Measurements from ENCODE around the gene THSD7B.
"Not testable (repeated sequence)": the region's sequence is repeated elsewhere in the genome, so short reads cannot be mapped to it uniquely, and the experiment has no call there.

The THSD7B gene

DNA sequence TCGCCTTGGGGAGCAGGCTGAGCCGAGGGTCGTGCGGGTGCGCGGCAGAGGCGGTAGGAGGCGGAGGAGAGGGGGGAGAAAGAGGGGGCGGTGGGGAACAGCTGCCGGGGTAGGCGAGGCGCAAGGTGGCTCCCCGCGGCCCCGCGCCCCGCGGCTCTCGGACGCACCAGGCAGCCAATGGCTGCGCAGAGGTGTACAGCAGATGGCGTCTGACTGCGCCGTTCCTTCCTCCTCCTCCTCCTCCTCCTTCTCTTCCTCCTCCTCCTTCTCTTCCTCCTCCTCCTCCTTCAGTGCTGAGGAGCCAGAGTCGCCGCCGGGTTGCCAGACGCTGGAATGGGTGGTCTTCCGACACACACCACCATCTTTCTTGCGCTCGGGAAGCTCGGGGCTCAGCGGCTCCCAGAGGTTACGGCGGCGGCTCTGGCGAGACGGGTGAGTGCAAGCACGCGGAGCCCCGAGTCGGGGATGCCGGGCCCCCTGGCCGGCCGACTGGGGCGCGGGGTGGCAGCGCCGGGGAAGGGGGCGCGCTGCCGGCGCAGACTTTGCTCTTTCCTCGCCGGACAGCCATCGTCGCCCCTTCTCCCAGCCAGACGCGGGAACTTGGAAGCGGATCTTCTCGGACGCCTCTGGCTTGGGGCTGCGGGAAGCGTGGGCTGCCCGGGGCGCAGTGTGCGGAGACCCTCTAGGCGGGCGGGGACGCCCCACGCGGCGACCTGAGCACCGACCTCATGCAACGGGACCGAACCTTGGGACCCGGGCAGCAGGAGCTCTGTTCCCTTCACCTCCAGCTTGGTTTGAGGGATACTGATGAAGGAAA, at the start of gene THSD7B:
Gene THSD7B (plus strand): TSS at position 290 of the 817 bp plus-strand sequence. CDS start 116,634 bp downstream, outside the sequence.
- peak within 1 kb of the TSS; percentile 65 for H3K4me3 ChIP-seq (ENCODE audit: low read depth, low read length)

- no peak overlapping the region for H3K4me3 ChIP-seq (ENCODE audit: low read depth, low read length)
Measured at GRCh38 chr2:136718273-136718672, 47.1 kb upstream of the THSD7B start.

DNA sequence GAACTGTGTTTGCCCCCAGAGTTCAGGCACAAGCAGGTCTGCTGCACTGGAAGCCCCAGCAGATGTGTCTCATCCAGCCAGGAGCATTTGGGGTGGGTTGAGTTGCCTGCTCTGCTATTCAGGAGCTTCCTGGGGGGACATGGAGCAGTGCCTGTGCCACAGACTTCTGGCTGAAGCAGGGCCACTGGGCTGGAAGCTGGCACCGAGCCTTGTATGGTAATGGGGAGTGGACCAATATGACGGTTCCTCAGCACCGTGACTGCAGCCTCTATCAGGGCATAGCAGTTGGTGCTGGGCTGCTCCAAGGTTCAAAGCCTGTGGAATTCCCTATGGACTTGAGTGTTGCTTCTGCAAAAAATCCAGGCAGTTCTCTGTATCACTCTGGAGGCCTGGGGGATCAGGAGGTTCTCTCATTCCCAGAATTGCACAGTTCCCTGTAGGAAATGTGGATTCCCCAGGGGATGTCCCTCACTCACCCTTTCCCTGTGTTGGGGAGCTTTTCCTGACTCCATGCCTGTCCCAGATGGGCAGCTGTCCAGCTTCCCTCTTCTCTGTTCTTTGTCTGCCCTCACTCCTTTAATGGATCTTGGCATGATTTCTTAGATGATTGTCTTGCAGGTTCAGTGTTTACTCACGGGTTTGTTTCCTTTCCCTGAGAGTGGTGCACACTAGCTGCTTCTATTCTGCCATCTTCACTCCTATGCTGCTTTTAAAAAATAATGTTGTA, 37.2 kb upstream of the THSD7B start:
- no peak overlapping the region for H3K4me3 ChIP-seq (ENCODE audit: low read depth, low read length)

GRCh38 chr2:136736236-136736635, 29.1 kb upstream of the THSD7B start:
- no peak overlapping the region for H3K4me3 ChIP-seq (ENCODE audit: low read depth, low read length)

DNA sequence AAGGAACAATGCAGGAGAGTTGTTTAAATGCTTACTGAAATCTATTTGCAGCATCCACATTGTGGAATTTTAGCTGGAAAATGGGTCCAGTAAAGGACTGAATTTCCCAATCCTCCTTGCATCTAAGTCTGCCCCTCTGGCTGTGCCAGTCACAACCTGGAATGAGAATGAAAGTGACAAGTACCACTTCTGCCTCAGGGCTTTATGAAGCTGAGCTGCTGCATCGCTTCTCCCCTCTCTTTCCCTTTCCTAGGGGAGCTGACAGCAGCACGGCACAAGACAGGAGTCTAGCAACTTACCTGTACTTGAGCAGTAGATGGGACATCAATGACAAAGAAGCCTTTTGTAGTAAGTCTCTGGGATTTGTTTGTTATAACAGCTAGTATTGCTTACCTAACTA, 27.3 kb upstream of the THSD7B start:
- no peak overlapping the region for H3K4me3 ChIP-seq (ENCODE audit: low read depth, low read length)

GRCh38 chr2:136741471-136741870, 23.9 kb upstream of the THSD7B start:
- H3K4me3 ChIP-seq (ENCODE audit: low read depth, low read length), result no peak overlapping the region

- H3K4me3 ChIP-seq (ENCODE audit: low read depth, low read length), result no peak overlapping the region
Measured at GRCh38 chr2:136750065-136750464, 15.3 kb upstream of the THSD7B start.

GRCh38 chr2:136751406-136751805, 13.9 kb upstream of the THSD7B start:
- H3K4me3 ChIP-seq (ENCODE audit: low read depth, low read length), result no peak overlapping the region

DNA sequence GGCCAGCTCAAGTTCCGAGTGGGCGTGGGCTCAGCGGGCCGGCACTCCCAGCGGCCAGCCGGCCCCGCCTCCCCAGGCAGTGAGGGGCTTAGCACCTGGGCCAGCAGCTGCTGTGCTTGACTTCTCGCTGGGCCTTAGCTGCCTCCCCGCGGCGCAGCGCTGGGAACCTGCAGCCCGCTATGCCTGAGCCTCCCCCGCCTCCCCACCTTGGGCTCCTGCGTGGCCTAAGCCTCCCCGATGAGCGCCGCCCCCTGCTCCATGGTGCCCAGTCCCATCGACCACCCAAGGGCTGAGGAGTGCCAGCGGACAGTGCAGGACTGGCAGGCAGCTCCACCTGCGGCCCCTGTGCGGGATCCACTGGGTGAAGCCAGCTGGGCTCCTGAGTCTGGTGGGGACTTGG, 6.8 kb upstream of the THSD7B start:
- H3K4me3 ChIP-seq (ENCODE audit: low read depth, low read length), result not testable (repeated sequence)

DNA sequence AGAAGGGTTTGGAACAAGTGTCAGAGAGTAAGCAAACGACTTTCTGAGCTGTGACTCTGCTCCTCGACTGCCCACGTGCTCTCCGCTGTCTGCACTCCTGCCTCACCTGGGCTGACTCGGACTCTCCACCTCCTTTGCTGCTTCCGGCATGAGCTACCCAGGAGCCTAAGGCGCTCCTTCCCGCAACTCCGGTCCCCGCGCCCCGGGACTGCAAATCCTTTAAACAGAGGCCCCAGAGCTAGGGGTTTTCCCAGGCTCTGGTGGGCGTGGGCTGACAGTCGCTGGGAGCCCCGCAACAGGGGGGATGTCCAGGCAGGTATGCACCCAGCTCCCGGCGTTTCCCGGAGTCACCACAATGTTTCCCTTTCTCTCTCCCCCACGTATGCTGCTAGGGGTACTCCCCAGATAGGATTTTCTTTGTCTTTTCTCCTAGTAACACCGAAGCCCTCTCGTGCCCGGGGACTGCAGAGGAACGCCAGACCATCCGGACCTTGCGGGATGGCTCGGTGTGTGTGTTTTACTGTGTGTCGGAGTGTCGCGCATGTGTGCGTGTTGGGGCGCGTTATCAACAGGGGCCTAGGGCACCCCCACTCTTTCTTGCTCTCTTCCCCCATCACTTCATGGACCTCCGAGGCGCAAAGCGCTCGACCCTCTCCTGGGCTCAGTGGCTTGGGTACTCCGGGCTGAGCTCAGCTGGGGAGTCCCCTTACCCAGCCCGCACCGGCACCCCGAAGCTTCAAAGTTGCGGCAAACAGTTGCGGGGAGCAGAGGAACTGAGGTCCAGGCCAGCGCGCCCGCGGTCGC, 691 bp upstream of the THSD7B start:
- peak overlapping the region; percentile 65 for H3K4me3 ChIP-seq (ENCODE audit: low read depth, low read length)

- peak overlapping the region; percentile 65 for H3K4me3 ChIP-seq (ENCODE audit: low read depth, low read length)
Measured at GRCh38 chr2:136766073-136766404, 694 bp downstream of the THSD7B start.

DNA sequence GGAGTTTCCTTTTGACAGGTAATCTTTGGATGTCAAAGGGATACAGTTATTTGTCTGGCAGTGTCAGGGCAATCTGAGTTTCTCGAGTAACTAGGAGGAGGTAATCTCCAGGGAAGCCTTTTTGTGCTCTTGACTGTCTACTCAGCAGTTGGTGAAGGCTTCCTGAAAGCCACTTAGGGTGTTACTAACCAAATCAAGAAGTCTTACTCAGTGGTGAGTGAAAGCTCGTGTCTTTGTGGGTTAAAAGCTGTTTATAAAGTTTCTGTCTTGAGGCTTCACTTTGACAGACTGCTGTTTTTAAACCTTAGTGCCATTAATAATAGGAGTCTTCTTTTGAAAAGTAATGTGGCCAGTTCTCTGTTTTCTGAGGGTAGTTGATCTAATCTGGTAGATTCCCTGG, 1.7 kb downstream of the THSD7B start:
- H3K4me3 ChIP-seq (ENCODE audit: low read depth, low read length), result no peak overlapping the region

DNA sequence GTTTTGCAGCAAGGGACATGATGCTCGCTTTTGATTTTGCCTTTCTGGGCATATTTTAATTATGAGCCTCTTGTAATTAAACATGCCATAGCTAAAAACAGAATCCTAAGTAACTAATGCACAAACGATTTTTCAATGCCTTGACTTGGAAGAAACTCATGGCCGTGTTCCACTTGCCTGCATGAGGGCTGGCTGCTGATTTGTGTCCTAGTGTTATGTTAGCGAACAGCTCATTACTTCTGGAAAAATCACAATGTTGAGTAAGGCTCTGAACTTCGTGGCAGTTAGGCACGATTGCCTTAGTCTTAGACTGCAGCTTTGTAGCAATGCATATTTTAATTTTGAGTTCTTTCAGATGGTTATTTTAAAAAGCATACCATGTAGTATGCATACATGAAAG, 4.5 kb downstream of the THSD7B start:
- H3K4me3 ChIP-seq (ENCODE audit: low read depth, low read length), result no peak overlapping the region

DNA sequence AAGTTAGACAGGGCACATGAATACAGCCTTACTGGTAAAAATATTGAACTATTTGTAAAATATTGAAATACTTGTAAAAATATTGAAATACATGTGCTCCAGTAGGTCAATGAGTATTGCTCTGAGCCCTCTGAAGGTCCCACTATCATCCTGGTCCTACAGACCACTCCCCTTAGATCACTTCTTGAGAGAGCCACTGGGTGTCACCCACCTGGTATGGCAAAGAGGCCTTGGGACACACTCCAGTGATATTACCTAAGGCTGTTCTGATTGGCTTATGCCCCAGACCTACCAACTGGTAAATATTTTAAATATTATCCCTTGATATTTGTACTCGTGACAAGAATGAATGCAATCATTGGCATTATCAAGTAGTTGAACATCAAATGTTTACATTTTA, 5.0 kb downstream of the THSD7B start:
- H3K4me3 ChIP-seq (ENCODE audit: low read depth, low read length), result no peak overlapping the region

GRCh38 chr2:136777391-136777790, 12.0 kb downstream of the THSD7B start:
- no peak overlapping the region for H3K4me3 ChIP-seq (ENCODE audit: low read depth, low read length)

DNA sequence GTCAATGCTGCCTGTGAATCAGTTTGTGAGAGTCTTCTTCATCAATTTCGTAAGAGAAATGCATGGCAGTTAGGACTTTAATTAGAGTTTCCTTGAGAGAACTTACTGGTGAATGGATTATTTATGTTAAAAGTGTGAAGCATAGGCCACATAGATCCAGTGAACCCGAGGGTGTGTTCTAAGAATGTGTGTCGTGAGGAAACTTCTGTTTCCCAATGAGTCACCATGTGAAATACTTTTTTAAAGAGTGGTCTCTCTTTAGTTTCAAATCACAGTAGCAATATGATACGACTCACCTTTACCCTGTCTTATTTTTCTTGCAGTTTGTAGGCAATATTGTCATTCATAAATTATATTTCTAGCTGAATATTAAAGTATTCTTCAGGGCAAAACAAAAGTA, 18.5 kb downstream of the THSD7B start:
- no peak overlapping the region for H3K4me3 ChIP-seq (ENCODE audit: low read depth, low read length)

DNA sequence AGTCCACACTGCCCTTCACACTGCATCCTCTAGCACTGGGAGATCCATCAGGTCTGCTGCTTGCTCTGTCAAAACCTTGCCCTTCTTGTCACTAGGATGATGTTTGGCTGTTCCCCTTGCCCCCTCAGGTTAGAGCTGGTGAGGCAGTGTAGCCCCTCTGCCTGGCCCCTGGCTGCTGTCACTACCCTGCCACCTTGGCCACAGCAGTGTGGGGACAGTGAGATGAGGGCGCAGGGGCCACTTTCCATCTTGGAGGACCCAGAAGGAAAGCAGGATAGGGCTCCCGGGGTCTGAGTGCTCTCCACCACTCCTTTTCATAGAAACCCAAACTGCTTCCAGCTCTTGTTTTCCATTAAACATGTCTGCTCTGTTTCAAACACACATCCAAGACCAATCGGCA, 19.9 kb downstream of the THSD7B start:
- no peak overlapping the region for H3K4me3 ChIP-seq (ENCODE audit: low read depth, low read length)

DNA sequence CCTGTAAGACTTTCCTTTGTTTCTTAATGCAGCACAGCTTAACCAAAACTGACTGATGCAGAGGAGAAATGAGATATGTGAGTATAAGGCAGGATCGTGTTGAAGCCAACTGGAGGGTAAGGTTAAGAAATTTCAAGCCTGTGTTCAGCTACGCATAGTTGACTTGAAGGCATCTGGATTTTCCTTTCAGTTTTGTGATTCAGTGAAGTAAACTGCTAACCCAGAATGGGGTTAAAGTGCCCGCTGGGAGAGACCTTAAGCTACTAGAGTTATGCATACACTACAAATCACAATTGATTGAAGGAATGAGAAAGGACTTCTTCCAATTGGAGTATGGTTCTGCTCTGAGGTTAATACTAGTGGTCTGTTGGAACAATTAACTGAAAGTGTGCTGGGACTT, 22.6 kb downstream of the THSD7B start:
- no peak overlapping the region for H3K4me3 ChIP-seq (ENCODE audit: low read depth, low read length)

GRCh38 chr2:136796339-136796738, 31.0 kb downstream of the THSD7B start:
- no peak overlapping the region for H3K4me3 ChIP-seq (ENCODE audit: low read depth, low read length)

DNA sequence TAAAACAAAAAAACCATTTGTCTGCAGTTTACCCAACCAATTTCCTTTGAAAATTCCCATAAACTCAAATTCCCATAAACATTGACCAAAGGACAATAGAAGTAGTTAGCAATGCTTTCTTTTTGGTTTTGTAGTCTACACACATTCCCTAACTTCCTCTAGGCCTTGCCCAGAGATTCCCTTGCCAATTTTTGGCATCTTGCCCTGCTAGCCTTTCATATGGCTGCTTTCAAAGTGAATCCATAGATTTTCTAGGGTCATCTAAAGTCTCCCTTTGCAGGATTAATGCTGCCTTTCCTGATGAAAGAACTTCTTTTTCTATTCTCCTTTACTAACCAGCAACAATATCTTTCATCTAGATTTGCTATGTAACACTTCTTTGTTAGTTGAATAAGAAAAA, 33.4 kb downstream of the THSD7B start:
- H3K4me3 ChIP-seq (ENCODE audit: low read depth, low read length), result no peak overlapping the region

DNA sequence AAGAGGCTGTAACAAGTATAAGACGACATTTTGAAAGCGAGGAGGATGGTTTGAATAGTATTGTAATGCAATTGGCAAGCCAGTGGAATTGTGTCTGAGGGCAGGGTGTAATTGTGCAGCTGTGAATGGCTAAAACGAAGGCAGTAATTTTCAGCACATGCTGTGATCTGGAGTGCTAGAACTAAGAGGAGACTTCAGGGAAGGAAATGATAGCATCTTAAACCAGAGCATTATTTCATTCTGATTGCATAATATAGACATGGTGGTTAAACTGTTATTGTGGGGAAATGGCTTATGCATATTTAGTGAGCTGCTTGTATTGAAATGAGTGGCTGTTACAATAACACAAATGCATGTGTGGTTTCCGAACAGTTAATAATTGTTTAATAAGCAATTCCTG, 36.3 kb downstream of the THSD7B start:
- no peak overlapping the region for H3K4me3 ChIP-seq (ENCODE audit: low read depth, low read length)

GRCh38 chr2:136809998-136810397, 44.7 kb downstream of the THSD7B start:
- no peak overlapping the region for H3K4me3 ChIP-seq (ENCODE audit: low read depth, low read length)
